ENCODE measurements around the gene TAF12.

Gene TAF12

DNA sequence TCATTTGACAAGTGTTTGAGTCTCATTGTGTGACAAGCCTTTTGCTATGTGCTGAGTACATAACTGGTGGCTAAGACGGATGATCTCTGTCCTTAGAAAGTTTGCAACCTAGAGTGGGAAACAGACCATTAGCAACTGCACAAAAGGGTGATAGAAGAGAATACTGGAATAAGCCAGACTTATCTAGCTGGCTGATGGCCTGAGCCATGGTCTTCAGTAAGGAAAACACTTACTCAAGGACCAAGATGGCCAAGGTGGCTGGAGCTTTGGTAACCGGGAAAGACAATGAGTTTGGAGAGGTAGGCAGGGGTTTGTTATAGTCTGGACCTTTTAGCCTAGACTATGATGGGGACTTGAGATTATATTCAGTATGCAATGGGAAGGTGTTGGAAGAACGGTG lies 1.6 kb upstream of the TAF12 start:
- Histone ChIP-seq H2AFZ (ENCODE audit: low read depth) (peak overlapping the region; percentile 18; the same call in 1 of the 2 replicates), H3K9ac (peak overlapping the region; percentile 78; the same call in 1 of the 2 replicates), H3K4me1 (ENCODE audit: low read depth, poor library complexity, severe bottlenecking) (peaks cover 50% of the 10 kb centered on the region), H3K36me3 (ENCODE audit: insufficient read depth) (no peaks in the 10 kb centered on the region), H3K4me2 (peak overlapping the region; percentile 91), H3K27me3 (ENCODE audit: insufficient read depth, low read depth) (no peaks in the 10 kb centered on the region), H3K79me2 (ENCODE audit: insufficient read depth, low read depth) (peaks cover 31% of the 10 kb centered on the region), H4K20me1 (ENCODE audit: insufficient read depth) (0 out of 2 replicates have a peak, but pooled peaks cover 4% of the 10 kb centered on the region), H3K4me3 (IDR thresholded peaks at IDR 0.05; ENCODE audit: insufficient read depth, low read depth, low read length) (no peak overlapping the region), H3K27ac (peak overlapping the region; percentile 87; the same call in 1 of the 2 replicates)
- TF ChIP-seq, protein P1, sequence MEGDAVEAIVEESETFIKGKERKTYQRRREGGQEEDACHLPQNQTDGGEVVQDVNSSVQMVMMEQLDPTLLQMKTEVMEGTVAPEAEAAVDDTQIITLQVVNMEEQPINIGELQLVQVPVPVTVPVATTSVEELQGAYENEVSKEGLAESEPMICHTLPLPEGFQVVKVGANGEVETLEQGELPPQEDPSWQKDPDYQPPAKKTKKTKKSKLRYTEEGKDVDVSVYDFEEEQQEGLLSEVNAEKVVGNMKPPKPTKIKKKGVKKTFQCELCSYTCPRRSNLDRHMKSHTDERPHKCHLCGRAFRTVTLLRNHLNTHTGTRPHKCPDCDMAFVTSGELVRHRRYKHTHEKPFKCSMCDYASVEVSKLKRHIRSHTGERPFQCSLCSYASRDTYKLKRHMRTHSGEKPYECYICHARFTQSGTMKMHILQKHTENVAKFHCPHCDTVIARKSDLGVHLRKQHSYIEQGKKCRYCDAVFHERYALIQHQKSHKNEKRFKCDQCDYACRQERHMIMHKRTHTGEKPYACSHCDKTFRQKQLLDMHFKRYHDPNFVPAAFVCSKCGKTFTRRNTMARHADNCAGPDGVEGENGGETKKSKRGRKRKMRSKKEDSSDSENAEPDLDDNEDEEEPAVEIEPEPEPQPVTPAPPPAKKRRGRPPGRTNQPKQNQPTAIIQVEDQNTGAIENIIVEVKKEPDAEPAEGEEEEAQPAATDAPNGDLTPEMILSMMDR (conservative IDR thresholded peaks at IDR 0.05; ENCODE audit: low read depth, low read length), result no peak

DNA sequence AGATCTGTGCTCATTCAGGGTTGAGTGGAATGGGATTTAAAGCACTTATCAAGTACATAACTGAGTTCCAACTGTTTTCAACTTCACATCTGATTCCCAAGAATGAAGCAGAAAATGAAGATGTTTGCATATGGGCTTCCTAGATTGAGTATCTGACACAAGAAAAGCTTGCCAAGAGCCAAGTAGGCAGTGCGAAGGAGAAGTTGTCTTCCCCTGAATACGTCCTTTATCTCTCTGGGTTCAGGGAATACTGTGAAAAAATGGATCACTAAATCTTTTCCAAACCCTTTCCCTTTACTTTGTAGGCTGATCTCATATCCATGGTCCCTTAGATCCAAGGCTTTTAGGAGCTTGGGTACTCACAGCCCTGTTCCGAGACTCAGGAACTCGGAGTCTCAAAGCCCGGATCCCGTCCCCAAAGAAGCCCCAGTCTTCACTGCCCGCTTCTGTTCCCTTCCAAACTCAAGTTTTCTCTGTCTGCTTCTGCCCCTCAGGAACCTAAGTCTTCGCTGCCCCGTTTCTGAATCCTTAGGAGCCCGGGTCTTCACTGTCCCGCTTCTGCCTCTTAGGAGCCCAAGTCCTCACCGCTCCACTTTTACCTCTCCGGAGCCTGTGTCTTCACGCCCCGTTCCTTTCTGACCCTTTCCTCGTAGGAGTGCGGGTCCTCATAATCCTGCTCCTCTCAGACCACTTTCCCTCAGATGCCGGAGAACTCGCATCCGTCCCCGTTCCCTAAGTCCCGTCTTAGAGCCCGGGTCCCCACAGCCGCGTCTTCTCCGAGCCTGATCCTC lies 616 bp downstream of the TAF12 start:
- Histone ChIP-seq H3K4me1 (ENCODE audit: low read depth, poor library complexity, severe bottlenecking) (peaks cover 35% of the 10 kb centered on the region), H3K4me3 (IDR thresholded peaks at IDR 0.05; ENCODE audit: insufficient read depth, low read depth, low read length) (peak overlapping the region; percentile 83), H3K36me3 (ENCODE audit: insufficient read depth) (no peaks in the 10 kb centered on the region), H3K4me2 (peak overlapping the region; percentile 71), H3K79me2 (ENCODE audit: insufficient read depth, low read depth) (peaks cover 35% of the 10 kb centered on the region), H4K20me1 (ENCODE audit: insufficient read depth) (0 out of 2 replicates have a peak, but pooled peaks cover 4% of the 10 kb centered on the region), H2AFZ (ENCODE audit: low read depth) (peak overlapping the region; percentile 81), H3K9ac (peak overlapping the region; percentile 78; the same call in 1 of the 2 replicates), H3K27ac (peak overlapping the region; percentile 87), H3K27me3 (ENCODE audit: insufficient read depth, low read depth) (no peaks in the 10 kb centered on the region)
- TF ChIP-seq, protein P1 (conservative IDR thresholded peaks at IDR 0.05; ENCODE audit: low read depth, low read length), result no peak

DNA sequence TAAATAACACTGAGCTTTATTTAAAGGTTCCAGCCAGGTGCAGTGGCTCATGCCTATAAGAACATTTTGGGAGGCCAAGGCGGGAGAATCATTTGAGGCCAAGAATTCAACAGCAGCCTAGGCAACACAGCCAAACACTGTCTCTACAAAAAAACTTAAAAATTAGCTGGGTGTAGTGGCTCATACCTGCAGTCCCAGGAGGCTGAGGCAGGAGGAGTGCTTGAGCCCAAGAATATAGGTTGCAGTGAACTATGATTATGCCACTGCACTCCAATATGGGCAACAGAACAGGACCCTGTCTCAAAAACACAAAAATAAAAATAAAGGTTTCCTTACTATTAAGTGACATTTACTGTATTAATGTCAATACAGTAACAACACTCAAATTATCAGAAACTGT lies 2.1 kb downstream of the TAF12 start:
- Histone ChIP-seq H3K4me2 (peak overlapping the region; percentile 71; the same call in 1 of the 2 replicates), H3K4me3 (IDR thresholded peaks at IDR 0.05; ENCODE audit: insufficient read depth, low read depth, low read length) (no peak overlapping the region), H3K9ac (no peak overlapping the region), H4K20me1 (ENCODE audit: insufficient read depth) (0 out of 2 replicates have a peak, but pooled peaks cover 4% of the 10 kb centered on the region), H3K27ac (peak overlapping the region; percentile 29; the same call in 1 of the 2 replicates), H3K36me3 (ENCODE audit: insufficient read depth) (no peaks in the 10 kb centered on the region), H3K27me3 (ENCODE audit: insufficient read depth, low read depth) (no peaks in the 10 kb centered on the region), H2AFZ (ENCODE audit: low read depth) (no peak overlapping the region), H3K79me2 (ENCODE audit: insufficient read depth, low read depth) (peaks cover 35% of the 10 kb centered on the region), H3K4me1 (ENCODE audit: low read depth, poor library complexity, severe bottlenecking) (peaks cover 31% of the 10 kb centered on the region)
- TF ChIP-seq, protein P1 (conservative IDR thresholded peaks at IDR 0.05; ENCODE audit: low read depth, low read length), result no peak; the same call in 1 of the 2 replicates

DNA sequence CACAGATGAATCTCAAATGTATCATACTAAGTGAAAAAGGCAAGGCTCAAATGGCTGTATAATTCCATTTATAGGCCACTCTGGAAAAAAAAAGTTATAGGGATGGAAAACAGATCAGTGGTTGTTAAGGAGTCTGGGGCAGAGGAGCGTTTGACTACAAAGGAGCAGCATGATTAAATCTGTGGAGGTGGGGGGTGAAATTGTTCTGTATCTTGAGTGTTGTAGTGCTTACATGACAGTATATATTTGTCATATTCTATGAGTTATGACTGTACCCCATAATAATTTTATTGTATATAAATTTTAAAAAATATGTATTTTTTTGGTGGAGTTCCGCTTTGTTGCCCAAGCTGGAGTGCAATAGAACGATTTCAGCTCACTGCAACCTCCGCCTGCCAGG lies 10.3 kb downstream of the TAF12 start:
- H2AFZ ChIP-seq (ENCODE audit: low read depth), result no peak overlapping the region
- H3K4me3 ChIP-seq (IDR thresholded peaks at IDR 0.05; ENCODE audit: insufficient read depth, low read depth, low read length), result no peak overlapping the region
- no peaks in the 10 kb centered on the region for H3K27me3 ChIP-seq (ENCODE audit: insufficient read depth, low read depth)
- H3K9ac ChIP-seq, result no peak overlapping the region
- TF ChIP-seq, protein P1 (conservative IDR thresholded peaks at IDR 0.05; ENCODE audit: low read depth, low read length), result no peak
- 0 out of 2 replicates have a peak, but pooled peaks cover 2% of the 10 kb centered on the region for H4K20me1 ChIP-seq (ENCODE audit: insufficient read depth)
- H3K27ac ChIP-seq, result no peak overlapping the region
- no peaks in the 10 kb centered on the region for H3K79me2 ChIP-seq (ENCODE audit: insufficient read depth, low read depth)
- H3K4me1 ChIP-seq (ENCODE audit: low read depth, poor library complexity, severe bottlenecking), result peaks cover 11% of the 10 kb centered on the region
- no peak overlapping the region for H3K4me2 ChIP-seq
- H3K36me3 ChIP-seq (ENCODE audit: insufficient read depth), result no peaks in the 10 kb centered on the region
